H9 (cell line): Measurements from ENCODE around the gene IP6K3. TPM values are rescaled to one million over a fixed set of nuclear protein-coding genes. Genes with fewer than 3 reads are reported as not detected.
A peak's percentile ranks its signal among the peaks of the same experiment; 100 is the strongest.

ENCODE experiments used
- DNase-seq: peaks from one replicate; pipeline ENCODE4 v3.0.0-alpha.2; 2017
- H2AFZ ChIP-seq: one replicate; pipeline ENCODE4 v1.6.1; 2013; ENCODE audit warnings: mild to moderate bottlenecking, low read length, control low read depth, moderate library complexity
- H2AK5ac ChIP-seq: 2 replicates; pipeline ENCODE4 v1.6.1; 2013; ENCODE audit warnings: low read length, control low read depth, mixed read lengths; ENCODE audit not compliant: insufficient read length
- H2BK120ac ChIP-seq: one replicate; pipeline ENCODE4 v1.6.1; 2013; ENCODE audit warnings: low read depth, mild to moderate bottlenecking, low read length, control low read depth, inconsistent platforms; ENCODE audit not compliant: poor library complexity, severe bottlenecking
- H2BK12ac ChIP-seq: 2 replicates; pipeline ENCODE4 v1.6.1; 2013; ENCODE audit warnings: low read length, control low read depth, mixed read lengths, low read depth; ENCODE audit not compliant: insufficient read length
- H2BK15ac ChIP-seq: 2 replicates; pipeline ENCODE4 v1.6.1; 2013; ENCODE audit warnings: low read depth, low read length, control low read depth
- H2BK20ac ChIP-seq: one replicate; pipeline ENCODE4 v1.6.1; 2013; ENCODE audit warnings: low read depth, mild to moderate bottlenecking, low read length, control low read depth, inconsistent platforms; ENCODE audit not compliant: poor library complexity, severe bottlenecking
- H2BK5ac ChIP-seq: 2 replicates; pipeline ENCODE4 v1.6.1; 2013; ENCODE audit warnings: low read length, control low read depth, mixed read lengths; ENCODE audit not compliant: insufficient read length
- H3K14ac ChIP-seq: 2 replicates; pipeline ENCODE4 v1.6.1; 2013; ENCODE audit warnings: low read length, control low read depth; ENCODE audit not compliant: insufficient read depth
- H3K18ac ChIP-seq: 2 replicates; pipeline ENCODE4 v1.6.1; 2013; ENCODE audit warnings: low read depth, mild to moderate bottlenecking, mixed read lengths, low read length, control low read depth; ENCODE audit not compliant: insufficient read length
- H3K23ac ChIP-seq: 2 replicates; pipeline ENCODE4 v1.6.1; 2013; ENCODE audit warnings: low read length, control low read depth, mixed read lengths, low read depth; ENCODE audit not compliant: insufficient read length
- H3K23me2 ChIP-seq: 2 replicates; pipeline ENCODE4 v1.6.1; 2013; ENCODE audit warnings: low read depth, mild to moderate bottlenecking, mixed read lengths, low read length, control low read depth; ENCODE audit not compliant: insufficient read length, poor library complexity, severe bottlenecking
- H3K27ac ChIP-seq: 2 replicates; pipeline ENCODE4 v1.5.1; 2013; ENCODE audit warnings: low read length, control low read depth, mixed read lengths, low read depth; ENCODE audit not compliant: insufficient read length
- H3K27me3 ChIP-seq: 2 replicates; pipeline ENCODE4 v1.6.1; 2013; ENCODE audit warnings: low read length, control low read depth, inconsistent platforms; ENCODE audit not compliant: insufficient read depth
- H3K4ac ChIP-seq: 2 replicates; pipeline ENCODE4 v1.6.1; 2013; ENCODE audit warnings: low read depth, mild to moderate bottlenecking, control low read depth, inconsistent platforms, low read length, moderate library complexity
- H3K4me1 ChIP-seq: 2 replicates; pipeline ENCODE4 v1.6.1; 2013; ENCODE audit warnings: low read length, control low read depth, inconsistent platforms; ENCODE audit not compliant: insufficient read depth
- H3K4me2 ChIP-seq: 2 replicates; pipeline ENCODE4 v1.6.1; 2013; ENCODE audit warnings: low read length, control low read depth, mixed read lengths; ENCODE audit not compliant: insufficient read length, insufficient read depth
- H3K56ac ChIP-seq: 2 replicates; pipeline ENCODE4 v1.6.1; 2013; ENCODE audit warnings: low read depth, mild to moderate bottlenecking, mixed read lengths, low read length, control low read depth; ENCODE audit not compliant: insufficient read length
- H3K79me1 ChIP-seq: 2 replicates; pipeline ENCODE4 v1.6.1; 2013; ENCODE audit warnings: low read depth, mild to moderate bottlenecking, moderate library complexity, low read length, control low read depth, inconsistent platforms; ENCODE audit not compliant: insufficient read depth, poor library complexity, severe bottlenecking
- H3K79me2 ChIP-seq: 2 replicates; pipeline ENCODE4 v1.6.1; 2013; ENCODE audit warnings: low read length, control low read depth, inconsistent platforms; ENCODE audit not compliant: insufficient read depth
- H3K9ac ChIP-seq: 2 replicates; pipeline ENCODE4 v1.6.1; 2013; ENCODE audit warnings: low read length, control low read depth, mixed read lengths; ENCODE audit not compliant: insufficient read length; ENCODE audit errors: extremely low read depth
- H3K9me3 ChIP-seq: one replicate; pipeline ENCODE4 v1.6.1; 2013; ENCODE audit warnings: low read depth, low read length, inconsistent platforms; ENCODE audit not compliant: control insufficient read depth
- H3T11ph ChIP-seq: one replicate; pipeline ENCODE4 v1.6.1; 2013; ENCODE audit warnings: mild to moderate bottlenecking, low read length, control low read depth, inconsistent platforms
- H4K20me1 ChIP-seq: one replicate; pipeline ENCODE4 v1.6.1; 2013; ENCODE audit not compliant: control insufficient read depth, insufficient read length, insufficient read depth
- H4K5ac ChIP-seq: 2 replicates; pipeline ENCODE4 v1.6.1; 2013; ENCODE audit warnings: low read depth, mild to moderate bottlenecking, mixed read lengths, low read length, control low read depth; ENCODE audit not compliant: insufficient read length
- H4K8ac ChIP-seq: replicated peaks from 2 replicates; pipeline ENCODE4 v1.6.1; 2013; ENCODE audit warnings: low read length, control low read depth, mixed read lengths, low read depth; ENCODE audit not compliant: insufficient read length
- H4K91ac ChIP-seq: 2 replicates; pipeline ENCODE4 v1.6.1; 2013; ENCODE audit warnings: low read depth, mild to moderate bottlenecking, moderate library complexity, mixed read lengths, low read length, control low read depth; ENCODE audit not compliant: insufficient read length
- H3K27ac Mint-ChIP-seq, 3 experiments: 2 replicates in 2 of 3; 3 replicates in 1 of 3; pipeline ENCODE4 v1.8.0; 2020 to 2021; ENCODE audit warnings: mixed read lengths in 3 of 3, mild to moderate bottlenecking in 1 of 3, moderate library complexity in 1 of 3
- H3K27me3 Mint-ChIP-seq: 2 replicates; pipeline ENCODE4 v1.8.0; 2021; ENCODE audit warnings: low read depth, mild to moderate bottlenecking, moderate library complexity, mixed read lengths
- H3K36me3 Mint-ChIP-seq, 3 experiments: 2 replicates in 2 of 3; 3 replicates in 1 of 3; pipeline ENCODE4 v1.8.0; 2020 to 2021; ENCODE audit warnings: low read depth in 3 of 3, mixed read lengths in 3 of 3; ENCODE audit not compliant: insufficient read depth in 1 of 3
- H3K4me1 Mint-ChIP-seq, 2 experiments: 2 replicates each; pipeline ENCODE4 v1.8.0; 2020; ENCODE audit warnings: mixed read lengths in 2 of 2
- H3K4me3 Mint-ChIP-seq, 2 experiments: 2 replicates in 1 of 2; 3 replicates in 1 of 2; pipeline ENCODE4 v1.8.0; 2020 to 2021; ENCODE audit warnings: mild to moderate bottlenecking in 2 of 2, mixed read lengths in 2 of 2, moderate library complexity in 1 of 2
- H3K9me3 Mint-ChIP-seq, 2 experiments: 2 replicates in 1 of 2; 3 replicates in 1 of 2; pipeline ENCODE4 v1.8.0; 2020; ENCODE audit warnings: mild to moderate bottlenecking in 2 of 2, mixed read lengths in 2 of 2, moderate library complexity in 1 of 2
- CTCF ChIP-seq: fragments of 200-600 bp; sonication (generic); conservative IDR thresholded peaks from 3 replicates; pipeline ENCODE4 v1.8.0; 2021; ENCODE audit warnings: antibody characterized with exemption, mild to moderate bottlenecking
- WGBS: extraction: QIAGEN DNeasy Blood & Tissue Kit; methylation state at CpG from one replicate; pipeline ENCODE4 v1.1.7; 2013; ENCODE audit warnings: missing lambda C conversion rate, low lambda C conversion rate, mixed read lengths; ENCODE audit not compliant: insufficient read length; ENCODE audit errors: extremely low coverage; 5-methylcytosine and 5-hydroxymethylcytosine counted together
- total RNA-seq: library from RNA; stranded (reverse); gene quantifications from 2 replicates; pipeline ENCODE4 v1.2.1, GENCODE V29; 2021

The IP6K3 gene
- total RNA-seq, 1 experiment from 2014 or later, result 0.46 TPM

DNA sequence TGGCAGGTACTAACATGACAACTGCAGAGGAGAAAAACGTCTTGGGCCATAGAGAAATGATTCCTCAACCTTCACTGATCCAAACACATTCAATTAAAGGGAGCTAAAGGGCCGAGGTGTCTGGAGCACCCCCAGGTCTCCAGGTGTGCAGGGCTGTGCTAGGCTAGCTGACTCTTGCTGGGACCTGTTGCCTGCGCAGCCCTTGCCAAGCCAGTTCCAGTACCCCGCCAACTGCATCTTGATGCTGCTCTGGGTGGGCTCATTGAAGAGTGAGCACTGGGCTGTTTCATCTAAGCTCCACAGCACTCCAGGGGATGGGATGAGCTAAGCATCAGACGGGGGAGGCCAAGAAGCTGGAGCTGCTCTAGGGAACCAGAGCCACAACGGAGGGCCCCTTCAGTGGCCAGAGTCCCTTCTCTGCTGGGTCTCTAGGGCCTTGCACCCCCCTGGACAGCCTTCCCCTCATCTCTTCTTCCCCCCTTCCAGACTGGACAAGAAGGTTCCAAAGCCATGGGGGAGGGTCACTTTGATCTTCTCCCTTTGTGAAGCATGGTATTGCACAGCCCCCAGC lies 26.3 kb upstream of the IP6K3 start:
- Histone ChIP-seq H3K9ac (no peak overlapping the region), H3T11ph (no peak overlapping the region), H2BK120ac (no peak overlapping the region), H3K4ac (no peak overlapping the region), H2BK15ac (no peak overlapping the region), H4K5ac (no peak overlapping the region), H3K27me3 (no peaks in the 10 kb centered on the region), H4K20me1 (no peaks in the 10 kb centered on the region), H4K8ac (no peak overlapping the region), H3K23me2 (no peaks in the 10 kb centered on the region), H3K79me1 (no peaks in the 10 kb centered on the region), H3K79me2 (no peaks in the 10 kb centered on the region), H3K56ac (no peak overlapping the region), H2BK20ac (no peak overlapping the region), H3K4me1 (peaks cover 10% of the 10 kb centered on the region), H3K18ac (no peak overlapping the region), H3K4me2 (no peak overlapping the region), H2AK5ac (no peak overlapping the region), H2BK5ac (no peak overlapping the region), H3K9me3 (no peaks in the 10 kb centered on the region), H2BK12ac (no peak overlapping the region), H3K14ac (no peak overlapping the region), H3K23ac (no peak overlapping the region), H3K27ac (no peak overlapping the region), H2AFZ (no peak overlapping the region), H4K91ac (no peak overlapping the region)
- H3K27ac Mint-ChIP-seq, result peak overlapping the region in 1 of 3 experiments; percentile 75; a peak in 2 of 7 replicates
- WGBS, result no CpG with 5 or more reads among the region's 6 CpGs
- peaks cover 50 to 51% of the 10 kb centered on the region in 2 experiments for H3K4me1 Mint-ChIP-seq
- H3K36me3 Mint-ChIP-seq, result peaks cover 27 to 59% (median 57%) of the 10 kb centered on the region in 3 experiments
- DNase-seq, result no peak
- no peaks in the 10 kb centered on the region for H3K9me3 Mint-ChIP-seq
- H3K4me3 Mint-ChIP-seq, result no peak overlapping the region; a peak in 1 of 5 replicates
- no peak for TF ChIP-seq CTCF
- H3K27me3 Mint-ChIP-seq, result peaks cover 3% of the 10 kb centered on the region; the same call in 1 of the 2 replicates
